Hindlimb muscle (tissue), 1 donor: ENCODE measurements around the gene BCAS3. TPM values are rescaled to one million over a fixed set of nuclear protein-coding genes. Genes with fewer than 3 reads are reported as not detected.
"Not testable (repeated sequence)": the region's sequence is repeated elsewhere in the genome, so short reads cannot be mapped to it uniquely, and the experiment has no call there.

Experiments used
- DNase-seq: peaks from one replicate; pipeline ENCODE4 v3.0.0-alpha.2; 2013
- polyA plus RNA-seq: library from polyadenylated mRNA; unstranded; fragments of 120-200 nt; gene quantifications from one replicate; pipeline ENCODE4 v1.2.1, GENCODE V29; 2013; ENCODE audit not compliant: insufficient read length

The BCAS3 gene
- polyA plus RNA-seq, 1 donor: 9.2 TPM

- no peak for DNase-seq
Observed at GRCh38 chr17:61414141-61414935, 736.7 kb downstream of the BCAS3 start.

DNA sequence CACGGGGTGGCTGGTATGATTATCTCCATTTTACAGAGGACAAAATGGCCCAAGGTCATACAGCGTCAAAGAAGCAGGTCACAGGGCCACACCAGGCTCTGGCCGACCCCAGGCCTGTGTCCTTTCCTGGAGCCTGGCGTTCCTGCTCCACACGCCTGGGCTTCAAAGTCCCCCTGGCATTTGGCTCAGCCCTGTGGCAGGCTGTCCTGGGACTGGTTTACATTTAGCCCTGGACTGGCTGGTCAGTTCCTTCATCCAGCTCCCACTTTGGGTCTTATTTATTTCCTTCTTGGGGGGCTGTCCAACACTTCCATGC, 737.2 kb downstream of the BCAS3 start:
- DNase-seq: no peak

- no peak for DNase-seq
Observed at GRCh38 chr17:61415374-61416210, 737.9 kb downstream of the BCAS3 start.

DNA sequence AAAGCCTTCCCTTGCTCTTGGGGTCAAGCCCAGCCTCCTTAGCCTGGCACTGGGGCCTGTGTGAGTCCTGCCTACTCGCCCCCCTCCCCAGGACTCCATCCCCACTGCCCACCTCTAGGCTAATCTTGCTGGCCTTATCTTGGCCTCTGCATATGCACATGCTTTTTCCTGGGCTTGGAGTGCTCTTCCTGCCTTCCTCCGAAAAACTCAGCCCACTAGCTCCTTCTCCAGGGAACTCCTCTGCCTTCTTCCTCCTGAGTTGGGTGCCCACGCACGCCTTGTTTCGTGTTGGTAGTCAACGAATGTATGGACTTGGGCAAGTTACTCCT, 738.5 kb downstream of the BCAS3 start:
- DNase-seq: no peak

- DNase-seq: peak; percentile 91
Observed at GRCh38 chr17:61416540-61417363, 739.1 kb downstream of the BCAS3 start.

GRCh38 chr17:61418449-61418848, 740.8 kb downstream of the BCAS3 start:
- no peak for DNase-seq

DNA sequence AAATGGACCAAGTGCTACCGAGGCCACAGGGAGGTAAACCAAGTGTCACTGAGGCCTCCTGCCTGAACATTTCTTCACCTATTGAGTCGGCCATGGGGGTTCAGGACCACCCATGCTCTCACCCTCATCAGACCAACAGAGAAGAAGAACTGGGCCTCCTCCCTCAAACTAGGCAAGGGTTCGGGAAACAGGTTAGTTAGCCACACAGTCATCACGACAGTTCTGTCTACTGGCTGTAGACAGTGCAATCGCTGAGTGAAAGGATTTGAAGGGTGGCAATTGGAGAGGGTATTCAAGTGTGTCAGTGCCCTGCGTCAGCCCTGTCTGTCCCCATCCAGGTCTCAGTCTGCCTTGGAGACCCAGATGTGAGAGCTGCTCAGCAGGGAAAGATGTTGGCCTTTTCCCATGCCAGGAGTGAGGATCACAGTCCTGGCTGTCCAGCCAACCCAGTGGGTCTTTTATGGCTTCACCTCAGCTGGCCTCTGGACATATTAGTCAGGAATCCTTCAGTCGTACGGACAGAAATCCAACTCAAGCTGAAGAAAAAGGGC, 741.9 kb downstream of the BCAS3 start:
- no peak for DNase-seq

DNA sequence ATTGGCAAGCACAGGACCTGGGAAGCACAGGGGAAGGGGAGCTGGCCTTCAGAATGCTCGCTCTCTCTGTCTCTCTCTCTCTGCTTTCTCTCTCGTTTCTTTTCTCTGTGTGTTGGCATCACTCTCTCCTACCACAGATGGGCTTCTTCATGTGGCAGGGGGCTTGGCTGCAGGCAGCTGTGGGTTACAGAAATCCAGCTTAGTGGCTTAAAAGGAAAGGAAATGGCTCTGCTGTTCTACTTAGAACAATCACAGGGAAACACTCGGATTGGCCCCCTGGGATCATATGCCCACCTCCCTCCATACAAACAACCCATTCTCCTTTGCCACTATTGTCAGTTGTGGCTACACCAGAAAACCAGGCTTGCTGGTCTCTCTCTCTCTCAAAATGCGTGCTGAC, 742.4 kb downstream of the BCAS3 start:
- no peak for DNase-seq

GRCh38 chr17:61420745-61421398, 743.2 kb downstream of the BCAS3 start:
- no peak for DNase-seq

- no peak for DNase-seq
Observed at GRCh38 chr17:61421460-61421859, 743.8 kb downstream of the BCAS3 start.

GRCh38 chr17:61422116-61422799, 744.6 kb downstream of the BCAS3 start:
- DNase-seq: no peak

DNA sequence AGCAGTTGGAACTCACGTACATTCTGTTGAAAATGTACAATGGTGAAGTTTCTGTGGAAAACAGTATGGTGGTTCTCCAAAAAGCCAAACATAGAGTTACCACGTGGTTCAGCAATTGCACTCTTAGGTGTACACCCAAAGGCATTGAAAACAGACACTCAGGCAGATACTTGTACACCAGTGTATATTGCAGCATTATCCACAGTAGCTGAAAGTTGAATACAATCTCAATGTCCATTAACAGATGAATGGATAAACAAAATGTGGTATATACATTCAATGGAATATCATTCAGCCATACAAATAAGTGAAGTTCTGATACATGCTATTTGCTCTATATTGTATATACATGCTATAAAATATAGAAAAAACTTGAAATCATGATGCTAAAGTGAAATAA, 745.2 kb downstream of the BCAS3 start:
- DNase-seq: no peak

DNA sequence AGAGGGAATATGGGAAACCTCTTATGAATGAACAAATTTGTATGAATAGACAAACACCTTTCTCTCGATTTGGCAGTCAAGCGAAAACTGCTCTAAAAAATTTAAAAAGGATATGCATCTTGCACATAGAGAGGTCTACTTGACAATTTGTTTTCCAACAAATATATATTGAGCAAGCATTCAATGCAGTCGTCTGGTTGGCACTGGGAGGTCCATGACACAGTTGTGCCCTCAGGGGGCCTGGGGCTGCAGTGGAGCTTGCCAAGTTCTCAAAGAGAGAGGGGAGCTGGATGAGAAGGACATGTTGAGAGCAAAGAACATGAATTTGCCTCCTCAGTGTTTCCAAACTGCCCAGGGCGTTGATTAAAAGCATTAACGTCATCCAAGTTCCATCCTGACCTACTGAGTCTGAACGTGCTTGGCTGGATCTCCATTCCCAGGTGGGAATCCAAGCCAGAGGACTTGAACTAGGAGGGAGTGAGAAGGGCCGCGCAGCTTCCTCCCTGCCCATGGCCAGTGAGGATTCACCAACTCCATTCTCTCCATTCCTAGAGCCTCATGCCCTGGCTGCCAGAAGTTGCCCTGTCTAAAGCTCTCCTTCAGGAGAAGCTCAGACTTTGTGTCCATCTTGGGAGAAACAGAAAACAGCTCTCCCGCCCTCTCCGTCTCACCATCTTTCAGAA, 746.5 kb downstream of the BCAS3 start:
- DNase-seq: no peak

DNA sequence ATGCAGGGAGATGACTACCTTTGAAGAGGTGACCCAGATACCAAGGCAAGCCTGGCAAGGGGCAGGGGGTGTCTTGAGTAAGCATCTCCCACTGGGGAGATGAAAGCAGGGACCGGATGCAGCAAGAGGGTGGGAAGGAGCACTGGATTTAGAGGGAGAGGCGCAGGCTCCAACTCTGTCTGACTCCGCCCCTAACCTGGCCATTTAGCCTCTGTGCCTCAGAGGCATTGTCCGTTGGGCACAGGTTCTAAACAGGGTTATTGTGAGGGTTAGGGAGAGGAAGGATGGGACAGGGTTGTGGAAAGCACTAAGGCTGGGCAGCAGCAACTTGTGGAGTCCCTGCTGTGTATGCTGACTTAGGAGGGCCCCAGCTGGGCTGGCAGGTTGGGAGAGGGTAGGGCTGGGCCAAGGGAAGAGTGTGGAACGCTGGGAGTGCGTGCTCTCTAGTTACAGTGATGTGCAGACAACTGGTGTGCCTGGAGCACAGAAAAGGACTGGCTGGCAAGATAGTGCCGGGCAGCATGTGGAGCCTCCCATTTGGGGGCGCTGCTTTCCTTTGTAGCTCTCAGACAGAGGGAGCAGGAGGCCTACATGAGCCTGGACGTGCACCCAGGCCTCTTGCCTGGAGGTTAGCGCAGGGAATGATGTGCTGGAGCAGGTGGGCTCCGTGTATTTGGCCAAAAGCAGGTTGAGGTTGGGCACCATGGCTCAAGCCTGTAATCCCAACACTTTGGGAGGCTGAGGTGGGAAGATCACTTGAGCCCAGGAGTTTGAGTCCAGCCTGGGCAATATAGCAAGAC, 748.2 kb downstream of the BCAS3 start:
- no peak for DNase-seq

DNA sequence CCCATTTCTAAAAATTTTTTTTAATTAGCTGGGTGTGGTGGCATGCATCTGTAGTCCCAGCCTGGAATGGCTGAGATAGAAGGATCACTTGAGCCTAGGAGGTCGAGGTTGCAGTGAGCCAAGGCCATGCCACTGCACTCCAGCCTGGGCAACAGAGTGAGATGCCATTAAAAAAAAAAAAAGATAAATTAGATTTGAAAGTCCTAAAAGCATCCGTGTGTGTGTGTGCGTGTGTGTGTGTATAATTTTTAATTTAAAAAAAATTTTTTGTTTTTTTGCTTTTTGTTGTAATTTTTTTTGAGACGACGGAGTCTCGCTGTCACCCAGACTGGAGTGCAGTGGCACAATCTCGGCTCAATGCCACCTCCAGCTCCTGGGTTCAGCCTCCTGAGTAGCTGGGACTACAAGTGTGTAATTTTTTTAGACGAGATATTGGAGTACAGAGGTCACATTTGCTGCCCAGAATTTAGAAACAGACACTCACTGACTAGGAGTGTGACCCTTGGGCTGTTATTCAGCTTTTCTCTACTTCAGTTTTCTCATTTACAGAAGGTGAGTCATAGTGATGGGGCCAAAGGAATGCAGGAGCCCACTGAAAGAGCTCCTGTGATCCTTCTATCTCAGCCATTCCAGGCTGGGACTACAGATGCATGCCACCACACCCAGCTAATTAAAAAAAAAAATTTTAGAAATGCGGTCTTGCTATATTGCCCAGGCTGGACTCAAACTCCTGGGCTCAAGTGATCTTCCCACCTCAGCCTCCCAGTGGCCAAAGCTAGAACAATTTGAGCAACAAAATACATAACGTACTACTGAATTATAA, 749.0 kb downstream of the BCAS3 start:
- no peak for DNase-seq

GRCh38 chr17:61427567-61427966, 749.9 kb downstream of the BCAS3 start:
- no peak for DNase-seq

- DNase-seq: no peak
Observed at GRCh38 chr17:61429274-61429673, 751.6 kb downstream of the BCAS3 start.

- not testable (repeated sequence) for DNase-seq
Observed at GRCh38 chr17:61429831-61430230, 752.2 kb downstream of the BCAS3 start.

DNA sequence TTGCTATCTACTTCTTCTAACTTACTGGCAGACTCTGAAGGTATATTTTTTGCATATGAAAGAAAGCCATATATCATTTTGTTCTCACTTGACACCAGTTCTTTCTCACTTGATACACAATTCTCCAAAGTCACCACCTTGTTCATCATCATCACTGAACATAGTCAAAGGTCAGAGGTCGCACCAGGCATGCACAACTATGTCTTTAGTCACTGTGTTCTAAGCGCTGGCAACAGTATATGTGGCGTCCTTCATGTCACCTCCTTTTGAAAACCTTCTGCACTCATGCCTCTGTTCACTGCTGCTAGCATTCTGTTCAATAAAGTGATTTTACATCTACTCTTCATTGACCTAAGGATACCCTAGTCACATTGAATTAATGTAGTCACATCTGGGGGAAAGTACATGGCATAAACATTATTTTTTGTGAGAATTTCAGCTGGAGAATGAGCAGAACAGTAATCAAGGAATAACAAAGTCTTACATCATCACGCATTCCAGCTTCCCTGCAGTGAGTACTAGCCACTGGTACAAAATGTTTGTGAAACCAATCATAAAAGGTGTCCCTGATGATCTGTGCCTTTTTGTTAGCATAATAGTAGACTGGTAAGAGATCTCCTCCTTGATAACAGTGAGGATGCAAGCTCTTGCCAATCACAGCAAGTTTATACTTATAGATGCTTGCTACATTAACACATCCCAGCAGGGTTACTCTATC, 754.1 kb downstream of the BCAS3 start:
- no peak for DNase-seq
